Endothelial cell of umbilical vein (primary cell): Measurements from ENCODE around the gene ZBTB46. TPM values are rescaled to one million over a fixed set of nuclear protein-coding genes. Genes with fewer than 3 reads are reported as not detected.

ENCODE experiments used
- BruUV-seq: library from RNA; stranded (reverse); fragments of 400-500 nt; replicated peaks from 2 replicates; lab custom pipeline; 2021; lab: Mats Ljungman, UMichigan
- CTCF ChIA-PET: fragments of 300-600, 350-600 bp; sonication (Branson Sonifier 250); formaldehyde crosslinking; loops from one replicate; lab custom pipeline; 2021; ENCODE audit warnings: antibody characterized with exemption, inconsistent platforms; lab: Charles Lee
- POLR2A ChIA-PET: fragments of 300-600, 350-600 bp; sonication (Branson Sonifier 250); formaldehyde crosslinking; loops from one replicate; lab custom pipeline; 2021; ENCODE audit warnings: antibody characterized with exemption, inconsistent platforms; lab: Charles Lee
- DNase-seq: peaks from one replicate; pipeline ENCODE4 v3.0.0-alpha.2; 2011; ENCODE audit warnings: low read depth, low spot score
- FAIRE-seq: peaks from 2 replicates; lab custom pipeline; 2011; peaks lifted over from hg19 to GRCh38; lab: Jason Lieb, UNC
- H2AFZ ChIP-seq: 2 replicates; pipeline ENCODE4 v1.6.0; 2012; ENCODE audit warnings: low read depth, low read length, control low read depth, inconsistent platforms
- H3K27ac ChIP-seq: 2 replicates; pipeline ENCODE4 v1.5.1; 2011; ENCODE audit warnings: low read depth, mild to moderate bottlenecking, control low read depth, low read length, moderate library complexity; ENCODE audit not compliant: insufficient read depth
- H3K27me3 ChIP-seq, 2 experiments: 2 replicates each; pipeline versions ENCODE4 v1.6.0 to v1.6.1; 2011; ENCODE audit warnings: low read length in 2 of 2, mixed read lengths in 1 of 2; ENCODE audit not compliant: control insufficient read depth in 2 of 2, insufficient read depth in 2 of 2
- H3K36me3 ChIP-seq, 2 experiments: 2 replicates in 1 of 2; 3 replicates in 1 of 2; pipeline ENCODE4 v1.5.1; 2011; ENCODE audit warnings: low read length in 2 of 2, mild to moderate bottlenecking in 1 of 2, moderate library complexity in 1 of 2; ENCODE audit not compliant: control insufficient read depth in 2 of 2, insufficient read depth in 2 of 2; ENCODE audit errors: extremely low read depth in 1 of 2
- H3K4me1 ChIP-seq: 3 replicates; pipeline ENCODE4 v1.5.1; 2011; ENCODE audit warnings: mild to moderate bottlenecking, low read length; ENCODE audit not compliant: control insufficient read depth, insufficient read depth; ENCODE audit errors: extremely low read depth
- H3K4me2 ChIP-seq: 2 replicates; pipeline ENCODE4 v1.6.1; 2011; ENCODE audit warnings: low read length, control low read depth, mixed read lengths; ENCODE audit not compliant: insufficient read depth
- H3K4me3 ChIP-seq, 3 experiments: fragments of 200-600 bp in 1 of 3; sonication (generic), shearing (Covaris generic) in 1 of 3; replicated peaks in 1 of 3; 2 replicates each; pipeline ENCODE4 v1.5.1; 2011 to 2016; ENCODE audit warnings: control low read depth in 3 of 3, low read length in 3 of 3, mild to moderate bottlenecking in 2 of 3, inconsistent platforms in 1 of 3, low read depth in 1 of 3, moderate library complexity in 1 of 3; ENCODE audit not compliant: insufficient read depth in 1 of 3
- H3K79me2 ChIP-seq: 2 replicates; pipeline ENCODE4 v1.6.0; 2012; ENCODE audit warnings: low read length, inconsistent platforms; ENCODE audit not compliant: control insufficient read depth, insufficient read depth
- H3K9ac ChIP-seq: replicated peaks from 2 replicates; pipeline ENCODE3; 2011; ENCODE audit warnings: low read length, control low read depth; ENCODE audit not compliant: insufficient read depth; ENCODE audit errors: extremely low read depth
- H3K9me1 ChIP-seq: replicated peaks from 3 replicates; pipeline ENCODE4 v1.6.0; 2011; ENCODE audit warnings: mild to moderate bottlenecking, low read length; ENCODE audit not compliant: control insufficient read depth, insufficient read depth; ENCODE audit errors: extremely low read depth
- H3K9me3 ChIP-seq: replicated peaks from 2 replicates; pipeline ENCODE4 v1.5.1; 2012; ENCODE audit warnings: low read length, inconsistent platforms; ENCODE audit not compliant: control insufficient read depth, insufficient read depth
- H4K20me1 ChIP-seq: replicated peaks from 2 replicates; pipeline ENCODE3; 2011; ENCODE audit warnings: mild to moderate bottlenecking, low read length; ENCODE audit not compliant: control insufficient read depth, insufficient read depth; ENCODE audit errors: extremely low read depth
- CTCF ChIP-seq, 2 donors: IDR thresholded peaks; 1 replicate in 1 of 2; 2 replicates in 1 of 2; pipeline ENCODE4 v1.5.1; 2011; ENCODE audit warnings: low read length in 2 of 2, mild to moderate bottlenecking in 2 of 2, moderate library complexity in 2 of 2, control low read depth in 1 of 2, inconsistent platforms in 1 of 2, low read depth in 1 of 2; ENCODE audit not compliant: insufficient read depth in 1 of 2; ENCODE audit errors: extremely low read depth in 1 of 2
- EZH2 ChIP-seq: IDR thresholded peaks from 2 replicates; pipeline ENCODE4 v1.6.1; 2012; ENCODE audit warnings: borderline replicate concordance, low read depth, mild to moderate bottlenecking, moderate library complexity, low read length, inconsistent platforms; ENCODE audit not compliant: severe bottlenecking
- FOS ChIP-seq: IDR thresholded peaks from 2 replicates; pipeline ENCODE4 v1.6.1; 2011; ENCODE audit warnings: mild to moderate bottlenecking, low read length, moderate library complexity, borderline replicate concordance; ENCODE audit not compliant: insufficient read depth
- GATA2 ChIP-seq: IDR thresholded peaks from 2 replicates; pipeline ENCODE4 v1.7.0; 2011; ENCODE audit warnings: low read depth, mild to moderate bottlenecking, moderate library complexity, mixed read lengths, low read length; ENCODE audit not compliant: insufficient read length, insufficient read depth
- JUN ChIP-seq: IDR thresholded peaks from 2 replicates; pipeline ENCODE4 v1.6.1; 2011; ENCODE audit warnings: borderline replicate concordance, low read depth; ENCODE audit not compliant: insufficient read length, insufficient read depth
- MAX ChIP-seq: IDR thresholded peaks from 2 replicates; pipeline ENCODE4 v1.6.1; 2011; ENCODE audit not compliant: insufficient read depth, insufficient read length
- MYC ChIP-seq: IDR thresholded peaks from one replicate; pipeline ENCODE4 v1.6.1; 2011; ENCODE audit warnings: mild to moderate bottlenecking, low read depth, low read length
- POLR2AphosphoS5 ChIP-seq: IDR thresholded peaks from 2 replicates; pipeline ENCODE4 v1.6.1; 2012; ENCODE audit warnings: low read depth, mild to moderate bottlenecking, control low read depth, low read length, moderate library complexity; ENCODE audit not compliant: insufficient read depth
- dilution Hi-C: fragments of 300-500 bp; cut with MboI; formaldehyde crosslinking; loops from one replicate; pipeline ENCODE4 v1.15.0; 2019; ENCODE audit warnings: low sequenced_read_pairs; ENCODE audit not compliant: extremely low pct_ligation_motif_present
- intact Hi-C: fragments of 100-400 bp; cut with micrococcal nuclease; formaldehyde crosslinking; loops from one replicate; pipeline ENCODE4 v1.10.0; 2022
- polyA plus RNA-seq, 4 experiments: library from polyadenylated mRNA; depleted of rRNA in 3 of 4; stranded (reverse) in 3 of 4; unstranded in 1 of 4; fragments of >200 nt; gene quantifications; 2 replicates each; pipeline versions ENCODE4 v1.2.1 to v1.2.3, GENCODE V29; 2011 to 2012; ENCODE audit warnings: missing spikeins in 1 of 4
- total RNA-seq: library from RNA; stranded (reverse); gene quantifications from 2 replicates; pipeline ENCODE4 v1.2.3, GENCODE V29; 2021

The ZBTB46 gene
- total and polyA plus RNA-seq, 2 donors (not counting 3 experiments of a cell fraction or from before 2014, with no cell fraction given) = 1.3 to 7.1 TPM

GRCh38 chr20:63789836-63790571, 41.1 kb downstream of the ZBTB46 start:
- no peak for DNase-seq

More at GRCh38 chr20:63789836-63790571, 41.1 kb downstream of the ZBTB46 start:
- Histone ChIP-seq H3K4me1 (no peaks in the 10 kb centered on the region), H2AFZ (no peak overlapping the region), H3K27me3 (no peaks in the 10 kb centered on the region), H3K27ac (no peak overlapping the region), H3K79me2 (no peaks in the 10 kb centered on the region), H3K9ac (no peak overlapping the region), H3K4me3 (no peak overlapping the region), H3K9me1 (no peaks in the 10 kb centered on the region), H3K4me2 (no peak overlapping the region), H4K20me1 (no peaks in the 10 kb centered on the region), H3K36me3 (no peaks in the 10 kb centered on the region), H3K9me3 (no peaks in the 10 kb centered on the region)
- CTCF ChIA-PET = interaction anchor here (1.0 to 1.2 kb wide), 2 partner anchors 15 to 69 kb away, joined by 3 read pairs; no protein-coding TSS in a partner anchor
- dilution Hi-C loops = no loop called here
- POLR2A ChIA-PET = no interaction called here
- no TSS peak for BruUV-seq
- intact Hi-C loops = no loop called here
- TF ChIP-seq POLR2AphosphoS5 (no peak), EZH2 (no peak), CTCF (IDR thresholded peaks at IDR 0.05; ENCODE audit: extremely low read depth in 1 of 2, insufficient read depth in 1 of 2, low read depth in 1 of 2, low read length in 2 of 2) (no peak), MAX (no peak), MYC (no peak), GATA2 (no peak), JUN (no peak), FOS (no peak)
- no peak for FAIRE-seq
